ENCODE measurements around the gene ALDH6A1.
"Not testable (repeated sequence)": the region's sequence is repeated elsewhere in the genome, so short reads cannot be mapped to it uniquely, and the experiment has no call there.

The ALDH6A1 gene

GRCh38 chr14:74084277-74085046, at the start of gene ALDH6A1, which contains the start of gene LIN52:
Gene ALDH6A1 (minus strand): TSS chr14:74084453. CDS start chr14:74084394, 59 bp downstream.
Gene LIN52 (plus strand): TSS chr14:74084956. CDS start chr14:74084975, 19 bp downstream.
- peak within 1 kb of the TSS; percentile 92 for H3K4me3 ChIP-seq (ENCODE audit: low read length)

DNA sequence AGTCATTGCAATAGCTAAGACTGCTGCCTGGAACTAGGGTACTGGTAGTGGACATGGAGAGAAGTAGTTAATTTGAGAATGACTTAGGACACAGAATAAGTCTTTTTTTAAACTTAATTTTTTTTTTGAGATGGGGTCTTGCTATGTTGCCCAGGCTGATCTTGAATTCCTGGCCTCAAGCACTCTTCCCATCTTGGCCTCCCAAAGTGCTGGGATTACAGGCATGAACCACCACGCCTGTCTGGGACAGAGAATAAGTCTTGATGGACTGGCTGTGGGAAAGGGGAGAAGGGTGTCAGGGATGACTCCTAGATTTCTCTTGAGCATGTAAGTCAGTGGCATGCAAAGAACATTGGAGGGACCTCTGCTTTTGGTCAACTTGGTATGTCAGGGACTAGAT, 43.4 kb upstream of the ALDH6A1 start:
- TF ChIP-seq ZNF274 (IDR thresholded peaks at IDR 0.05; ENCODE audit: low read depth, low read length): no peak

More at GRCh38 chr14:74084277-74085046, at the start of gene ALDH6A1, which contains the start of gene LIN52:
- no peak for TF ChIP-seq ZNF274 (IDR thresholded peaks at IDR 0.05; ENCODE audit: low read depth, low read length)

GRCh38 chr14:74126315-74127013, 42.2 kb upstream of the ALDH6A1 start:
- H3K4me3 ChIP-seq (ENCODE audit: low read length): no peak overlapping the region
- TF ChIP-seq ZNF274 (IDR thresholded peaks at IDR 0.05; ENCODE audit: low read depth, low read length): no peak

More for the DNA sequence above, 43.4 kb upstream of the ALDH6A1 start:
- no peak overlapping the region for H3K4me3 ChIP-seq (ENCODE audit: low read length)

DNA sequence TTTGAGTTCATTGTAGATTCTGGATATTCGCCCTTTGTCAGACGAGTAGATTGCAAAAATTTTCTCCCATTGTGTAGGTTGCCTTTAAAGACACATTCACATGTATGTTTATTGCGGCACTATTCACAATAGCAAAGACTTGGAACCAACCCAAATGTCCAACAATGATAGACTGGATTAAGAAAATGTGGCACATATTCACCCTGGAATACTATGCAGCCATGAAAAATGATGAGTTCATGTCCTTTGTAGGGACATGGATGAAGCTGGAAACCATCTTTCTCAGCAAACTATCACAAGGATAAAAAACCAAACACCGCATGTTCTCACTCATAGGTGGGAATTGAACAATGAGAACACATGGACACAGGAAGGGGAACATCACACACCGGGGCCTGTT, 41.2 kb upstream of the ALDH6A1 start:
- H3K4me3 ChIP-seq (ENCODE audit: low read length): not testable (repeated sequence)

DNA sequence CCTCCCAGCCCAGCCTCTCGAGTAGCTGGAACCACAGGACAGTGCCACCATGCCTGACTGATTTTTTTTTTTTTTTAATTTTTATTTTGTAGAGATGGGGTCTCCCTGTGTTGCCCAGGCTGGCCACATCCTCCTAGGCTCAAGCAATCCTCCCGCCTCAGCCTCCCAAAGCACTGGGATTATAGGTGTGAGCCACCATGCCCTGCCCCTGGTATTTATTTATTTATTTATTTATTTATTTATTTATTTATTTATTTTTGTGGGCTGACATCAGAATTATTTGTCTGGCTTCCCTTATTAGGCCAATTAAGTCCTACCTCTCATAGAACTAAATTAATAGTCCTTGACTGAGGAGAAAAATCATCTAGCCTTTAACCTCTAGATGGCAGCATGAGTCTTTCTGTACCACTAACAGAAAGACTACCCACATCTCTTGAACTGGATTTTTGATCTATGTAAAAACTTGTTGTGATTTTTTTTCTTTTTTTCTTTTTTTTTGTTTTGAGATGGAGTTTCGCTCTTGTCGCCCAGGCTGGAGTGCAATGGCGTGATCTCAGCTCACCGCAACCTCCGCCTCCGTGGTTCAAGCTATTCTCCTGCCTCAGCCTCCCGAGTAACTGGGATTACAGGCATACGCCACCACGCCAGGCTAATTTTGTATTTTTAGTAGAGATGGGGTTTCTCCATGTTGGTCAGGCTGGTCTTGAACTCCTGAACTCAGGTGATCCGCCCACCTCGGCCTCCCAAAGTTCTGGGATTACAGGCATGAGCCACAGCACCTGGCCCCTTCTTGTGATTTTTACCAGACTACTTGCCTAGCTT, 27.4 kb upstream of the ALDH6A1 start:
- not testable (repeated sequence) for H3K4me3 ChIP-seq (ENCODE audit: low read length)

DNA sequence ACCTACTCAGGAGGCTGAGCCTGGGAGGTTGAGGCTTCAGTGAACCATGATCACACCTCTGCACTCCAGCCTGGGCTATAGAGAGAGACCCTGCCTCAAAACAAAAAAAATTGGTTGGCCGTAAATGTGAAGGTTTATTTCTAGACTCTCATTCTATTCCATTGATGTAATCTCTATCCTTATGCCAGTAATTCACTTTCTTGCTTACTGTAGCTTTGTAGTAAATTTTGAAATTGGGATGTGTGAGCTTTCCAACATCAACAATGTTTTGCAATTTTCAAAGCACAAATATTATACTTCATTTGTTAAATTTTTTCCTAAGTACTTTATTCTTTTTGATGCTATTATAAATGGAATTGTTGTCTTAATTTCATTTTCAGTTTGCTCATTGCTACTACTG, 25.1 kb upstream of the ALDH6A1 start:
- no peak for TF ChIP-seq ZNF274 (IDR thresholded peaks at IDR 0.05; ENCODE audit: low read depth, low read length)
- no peak overlapping the region for H3K4me3 ChIP-seq (ENCODE audit: low read length)

DNA sequence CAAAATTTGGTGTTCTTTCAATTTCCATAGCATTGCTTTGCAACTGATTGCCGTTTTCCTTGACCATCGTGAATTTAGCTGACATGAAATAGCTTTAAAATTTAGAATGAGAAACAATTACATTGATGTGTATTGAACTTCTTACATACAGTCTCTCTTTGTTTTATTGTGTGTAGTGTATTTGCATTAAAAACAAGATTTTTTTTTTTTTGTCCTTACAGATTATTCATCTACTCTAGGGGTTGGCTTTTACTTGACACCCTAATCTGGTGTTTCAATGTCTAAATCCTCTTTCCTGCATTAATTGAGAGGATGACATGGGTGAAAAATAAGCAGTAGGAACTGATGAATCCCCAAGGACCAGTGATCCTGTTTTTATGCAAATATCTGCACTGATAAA, 21.1 kb upstream of the ALDH6A1 start:
- TF ChIP-seq ZNF274 (IDR thresholded peaks at IDR 0.05; ENCODE audit: low read depth, low read length): no peak
- no peak overlapping the region for H3K4me3 ChIP-seq (ENCODE audit: low read length)

DNA sequence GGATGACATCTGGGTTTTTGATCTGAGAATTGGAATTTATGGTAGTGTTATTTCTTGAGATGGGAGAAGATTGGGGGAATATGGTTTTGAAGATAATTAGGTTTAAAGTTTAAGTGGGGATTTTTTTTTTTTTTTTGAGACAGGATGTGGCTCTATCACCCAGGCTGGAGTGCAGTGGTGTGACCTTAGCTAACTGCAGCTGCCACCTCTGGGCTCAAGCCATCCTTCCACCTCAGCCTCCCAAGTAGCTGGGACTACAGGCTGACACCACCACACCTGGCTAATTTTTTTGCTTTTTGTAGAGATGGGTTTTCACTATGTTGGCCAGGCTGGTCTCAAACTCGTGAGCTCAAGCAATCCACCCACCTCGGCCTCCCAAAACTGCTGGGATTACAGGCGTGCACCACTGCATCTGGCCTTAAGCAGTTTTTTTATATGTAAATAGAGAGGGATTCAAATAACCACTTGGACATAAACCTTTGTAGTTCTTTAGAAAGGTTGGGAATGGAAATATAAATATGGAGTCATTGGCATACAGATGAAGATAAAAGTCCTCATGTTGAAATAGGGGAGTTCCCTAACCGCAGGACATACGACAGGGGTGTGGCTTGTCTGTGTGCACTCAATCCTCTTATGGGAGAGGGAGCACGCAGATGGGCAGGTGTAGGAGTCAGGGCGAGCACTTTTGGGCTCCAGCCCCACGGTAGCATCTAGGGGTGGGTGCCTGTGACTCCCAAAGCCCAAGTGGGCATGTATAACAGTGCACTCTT, 5.2 kb upstream of the ALDH6A1 start:
- no peak overlapping the region for H3K4me3 ChIP-seq (ENCODE audit: low read length)
- TF ChIP-seq ZNF274 (IDR thresholded peaks at IDR 0.05; ENCODE audit: low read depth, low read length): no peak

GRCh38 chr14:74085828-74086227, 1.6 kb upstream of the ALDH6A1 start:
- H3K4me3 ChIP-seq (ENCODE audit: low read length): peak overlapping the region; percentile 92; the same call in 1 of the 2 replicates
- no peak for TF ChIP-seq ZNF274 (IDR thresholded peaks at IDR 0.05; ENCODE audit: low read depth, low read length)

- no peak for TF ChIP-seq ZNF274 (IDR thresholded peaks at IDR 0.05; ENCODE audit: low read depth, low read length)
- peak overlapping the region; percentile 92 for H3K4me3 ChIP-seq (ENCODE audit: low read length)
These were observed 889 bp upstream of the ALDH6A1 start for GRCh38 chr14:74085047-74085637.

DNA sequence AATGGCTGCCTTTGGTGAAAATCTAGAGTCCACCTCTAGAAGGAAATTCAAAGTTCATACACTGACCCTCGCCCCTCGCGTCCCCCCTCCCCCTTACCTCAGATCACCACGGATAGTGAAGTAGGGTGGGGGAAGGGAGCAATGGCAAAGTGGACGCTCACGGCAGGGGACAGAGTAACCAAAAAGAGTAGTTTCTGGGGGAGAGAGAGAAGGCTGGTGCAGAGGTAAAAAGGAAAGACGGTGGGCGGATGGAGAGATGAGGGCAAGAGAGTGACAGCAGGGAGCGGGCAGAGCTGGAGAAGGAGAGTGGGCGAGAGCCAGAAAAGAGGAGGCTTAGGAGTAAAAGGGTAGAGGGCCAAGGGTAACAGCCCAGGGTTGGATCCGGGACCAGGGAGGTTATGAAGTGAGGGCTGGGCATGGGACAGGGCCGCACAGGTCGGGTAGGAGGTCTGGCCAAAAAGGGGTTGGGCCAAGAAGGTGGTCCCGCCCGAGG, 423 bp downstream of the ALDH6A1 start:
- peak overlapping the region; percentile 81 for H3K4me3 ChIP-seq (ENCODE audit: low read length)

GRCh38 chr14:74083161-74083560, 1.1 kb downstream of the ALDH6A1 start:
- no peak for TF ChIP-seq ZNF274 (IDR thresholded peaks at IDR 0.05; ENCODE audit: low read depth, low read length)
- no peak overlapping the region for H3K4me3 ChIP-seq (ENCODE audit: low read length)

More for the DNA sequence above, 423 bp downstream of the ALDH6A1 start:
- no peak for TF ChIP-seq ZNF274 (IDR thresholded peaks at IDR 0.05; ENCODE audit: low read depth, low read length)

GRCh38 chr14:74081491-74081890, 2.8 kb downstream of the ALDH6A1 start:
- TF ChIP-seq ZNF274 (IDR thresholded peaks at IDR 0.05; ENCODE audit: low read depth, low read length): no peak
- no peak overlapping the region for H3K4me3 ChIP-seq (ENCODE audit: low read length)
